ENCODE measurements around the gene CHIT1.

CHIT1 gene

DNA sequence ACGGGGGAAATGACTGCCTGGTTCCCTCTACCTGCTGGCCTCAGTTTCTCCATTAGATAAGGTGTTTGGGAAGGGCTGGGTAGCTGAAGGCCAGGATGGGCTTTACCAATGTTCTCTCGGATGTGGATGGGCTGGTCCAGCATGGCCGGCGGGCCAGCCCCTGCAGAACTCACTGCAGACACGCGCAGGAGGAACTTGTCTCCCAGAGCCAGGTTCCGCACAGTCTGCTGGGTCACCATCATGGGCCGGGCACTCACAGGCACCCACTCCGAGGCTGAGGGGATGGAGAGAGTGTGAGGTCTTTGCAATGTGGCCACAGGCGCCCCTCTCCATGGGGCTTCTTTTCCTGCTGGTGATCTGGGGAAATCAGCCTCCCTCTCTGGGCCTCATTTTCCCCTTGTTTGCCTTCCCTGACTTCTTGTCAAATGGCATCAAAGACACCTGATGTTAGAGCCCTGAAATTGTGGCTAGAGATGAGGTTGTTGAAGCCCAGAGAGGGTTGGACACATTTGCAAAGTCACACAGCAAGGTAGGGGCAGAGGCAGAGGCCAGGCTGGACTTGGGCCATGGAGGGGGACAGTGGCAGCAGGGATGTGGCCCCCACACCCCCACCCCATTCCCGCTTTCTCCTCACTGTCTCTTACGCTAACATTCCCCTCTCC is 55.0 kb downstream of the CHIT1 start:
- DNase-seq (ENCODE audit: low spot score): no peak

DNA sequence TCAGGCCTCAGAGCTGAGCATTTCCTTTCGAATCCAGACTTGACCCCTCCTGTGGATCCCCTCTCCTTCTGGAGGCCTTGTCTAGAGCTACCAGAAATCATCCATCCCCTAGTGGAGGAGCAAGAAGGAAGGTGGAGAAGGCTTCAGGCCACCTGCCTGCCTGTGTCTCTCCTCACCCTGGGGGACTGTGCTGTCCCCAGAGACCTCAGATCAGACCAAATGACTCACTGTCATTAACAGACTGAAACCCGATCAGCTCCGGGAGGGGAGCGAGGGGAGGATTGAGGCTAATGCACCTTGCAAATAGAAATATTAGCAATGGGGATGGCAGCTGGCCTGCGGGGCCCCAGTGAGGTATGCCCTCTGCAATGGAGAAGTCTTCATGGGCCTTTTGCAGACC is 55.9 kb downstream of the CHIT1 start:
- DNase-seq (ENCODE audit: low spot score): no peak

DNA sequence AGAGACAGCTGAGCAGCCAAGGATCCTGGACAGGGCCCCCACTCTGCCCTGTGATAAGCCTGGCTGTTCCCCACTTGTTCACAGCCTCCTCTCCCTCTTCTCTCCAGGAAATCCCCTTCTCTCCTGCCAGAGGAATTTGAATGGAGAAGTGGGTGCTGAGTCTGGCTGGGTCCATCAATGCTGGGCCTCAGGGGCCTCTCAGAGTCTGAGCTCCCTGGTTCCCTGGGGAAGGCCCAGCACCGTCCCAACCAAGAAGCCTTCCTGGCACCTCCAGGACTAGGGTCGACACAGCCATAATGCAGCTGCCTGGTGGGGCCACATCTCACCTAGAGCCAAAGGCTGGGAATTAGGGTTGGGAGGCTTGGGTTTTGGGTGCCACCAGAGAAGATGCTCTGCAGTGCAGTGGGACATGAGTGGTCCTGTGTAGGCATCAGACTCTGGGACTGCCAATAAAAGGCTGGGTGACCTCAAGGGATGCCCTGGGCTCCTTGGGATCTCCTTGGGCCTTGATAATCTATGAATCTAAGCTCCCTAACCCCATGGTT is 56.4 kb downstream of the CHIT1 start:
- no peak for DNase-seq (ENCODE audit: low spot score)

DNA sequence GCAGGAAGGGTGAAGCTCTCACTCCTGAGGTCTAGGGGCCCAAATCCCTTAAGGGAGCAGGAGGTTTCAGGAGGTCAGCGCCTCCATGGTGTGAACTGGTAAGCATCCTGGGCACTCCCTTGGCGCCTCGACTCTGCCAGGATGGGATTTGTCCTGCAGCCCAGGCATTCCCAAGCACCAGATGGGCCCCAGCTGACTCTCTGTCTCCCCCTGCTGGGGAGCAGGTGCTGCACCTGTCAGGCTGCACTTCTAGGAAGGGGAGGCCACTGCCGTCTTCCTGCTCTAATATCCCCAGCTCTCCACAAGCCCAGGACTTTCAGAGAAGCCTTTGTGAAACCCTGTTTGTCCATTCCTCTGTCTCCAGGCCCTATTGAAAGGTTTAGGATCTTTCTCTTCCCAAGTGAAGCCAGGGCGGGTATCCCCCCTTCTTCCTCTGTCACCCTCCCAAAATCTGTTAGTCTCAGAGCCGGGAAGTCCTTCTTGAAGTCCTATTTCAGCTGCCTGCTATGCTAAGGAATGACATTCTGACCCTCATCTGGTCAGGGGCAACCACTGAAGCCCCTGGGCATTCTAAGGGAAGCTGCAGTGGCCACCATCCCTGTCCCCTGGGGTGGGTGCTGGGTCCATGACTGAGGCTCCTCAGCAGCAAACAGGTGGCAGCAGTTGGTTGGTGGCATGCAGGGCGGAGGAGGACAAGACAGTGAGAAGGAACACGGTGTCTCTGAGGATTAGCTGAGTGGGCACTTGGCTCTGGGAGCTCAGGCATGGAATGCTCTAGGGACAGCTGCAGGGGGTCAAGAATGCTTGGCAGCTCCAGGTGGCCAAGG is 57.1 kb downstream of the CHIT1 start:
- DNase-seq (ENCODE audit: low spot score): no peak

DNA sequence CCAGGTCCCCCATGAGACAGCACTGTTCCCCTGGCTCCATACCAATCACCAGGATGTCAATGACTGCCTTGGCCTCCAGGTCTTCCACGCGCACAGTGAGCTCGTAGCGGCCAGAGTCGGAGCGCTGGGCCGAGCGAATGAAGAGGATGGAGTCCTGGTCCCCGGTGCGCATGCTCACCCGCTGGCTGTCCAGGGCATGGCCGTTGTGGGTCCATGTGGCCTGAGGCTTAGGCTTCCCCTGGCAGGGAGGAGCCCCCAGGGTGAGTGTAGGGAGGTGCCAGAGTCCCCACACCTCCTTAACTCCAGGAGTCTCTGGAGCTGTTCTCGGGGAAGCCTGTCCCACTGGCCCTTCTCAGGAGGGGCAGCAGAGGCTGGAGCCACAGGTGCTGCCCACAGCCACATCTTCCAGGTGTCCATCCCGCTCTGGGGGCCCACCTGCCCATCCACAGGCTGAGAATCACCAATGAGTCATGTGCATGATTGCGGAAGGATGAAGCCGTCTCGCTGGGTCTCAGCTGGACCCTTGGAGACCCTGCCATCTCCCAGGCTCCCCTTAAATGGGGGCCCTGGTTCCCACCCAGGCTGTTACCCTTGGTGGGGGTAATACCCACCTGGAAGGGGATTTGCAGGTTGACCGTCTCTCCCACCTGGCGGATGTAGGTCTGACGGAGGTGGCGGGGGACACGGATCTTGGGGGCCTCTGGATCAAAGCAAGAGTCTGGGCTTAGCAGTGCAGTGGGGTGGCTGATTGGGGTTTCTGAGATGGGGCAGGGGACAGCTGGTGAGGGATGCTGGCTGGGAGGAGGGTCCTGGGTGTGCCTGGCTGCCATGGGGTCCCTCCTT is 57.9 kb downstream of the CHIT1 start:
- DNase-seq (ENCODE audit: low spot score): no peak

DNA sequence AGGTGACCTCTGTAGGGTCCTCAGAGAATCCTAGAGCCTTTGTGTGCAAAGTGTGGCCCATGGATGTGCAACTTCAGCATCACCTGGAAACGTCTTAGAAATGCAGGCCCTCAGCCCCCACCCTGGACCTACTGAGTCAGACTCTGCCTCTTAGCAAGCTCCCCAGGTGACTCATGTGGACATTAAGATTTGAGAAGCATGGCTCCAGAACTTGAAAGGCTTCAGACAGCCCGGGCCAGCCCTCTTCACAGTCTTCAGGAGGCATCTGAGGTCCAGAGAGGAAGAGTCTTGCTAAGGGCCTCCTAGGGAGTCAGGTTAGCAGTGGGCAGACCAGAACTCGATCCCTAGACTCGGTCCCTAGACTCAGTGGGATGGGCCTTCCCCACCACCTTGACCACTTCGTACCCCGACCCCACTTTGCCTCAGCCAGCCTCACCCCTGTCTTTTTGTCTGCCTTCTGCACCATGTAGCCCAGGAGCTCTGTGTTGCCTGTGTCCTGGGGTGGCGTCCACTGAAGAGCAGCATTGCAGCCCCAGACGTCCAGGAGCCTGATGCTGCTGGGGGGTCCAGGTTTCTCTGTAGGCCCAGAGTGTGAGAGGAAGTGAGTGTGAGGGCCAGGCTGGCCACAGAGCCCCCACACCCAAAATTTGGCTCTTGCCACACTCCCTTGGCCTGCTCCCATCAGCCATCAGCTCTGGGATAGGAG is 58.7 kb downstream of the CHIT1 start:
- no peak for DNase-seq (ENCODE audit: low spot score)

DNA sequence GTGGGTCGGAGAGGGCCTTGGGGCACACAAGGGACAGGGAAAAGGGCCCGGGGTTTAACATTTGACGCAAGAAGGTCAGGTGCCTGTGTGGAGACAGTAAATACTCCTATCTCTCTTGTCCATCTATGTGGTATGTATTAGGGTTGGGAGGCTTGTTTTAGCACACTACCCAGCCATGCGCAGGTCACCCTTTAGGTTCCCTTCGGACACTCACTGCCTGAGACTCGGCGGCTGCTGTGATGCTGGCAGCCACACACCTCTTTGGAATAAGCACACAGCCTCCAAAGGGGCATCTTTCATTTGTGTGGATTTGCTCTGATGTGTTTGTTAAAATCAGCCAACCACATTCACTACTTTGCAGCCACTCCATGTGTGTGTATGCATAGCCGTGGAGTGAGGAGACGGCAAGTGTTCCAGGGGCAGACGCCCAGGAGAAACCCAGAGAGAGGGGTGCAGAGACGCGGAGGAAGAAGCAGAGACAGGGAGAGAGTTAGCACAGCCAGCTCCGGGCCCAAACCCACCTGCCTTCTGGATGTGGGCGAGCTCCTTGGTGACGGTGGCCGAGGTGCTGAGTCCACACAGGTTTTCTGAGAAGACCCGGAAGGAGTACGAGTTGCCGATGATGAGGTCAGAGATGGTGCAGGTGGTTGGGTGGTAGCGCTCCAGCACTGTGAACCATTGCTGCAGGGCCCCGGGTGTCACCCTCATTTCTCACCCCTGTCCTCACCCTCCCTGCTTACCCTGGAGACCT is 59.5 kb downstream of the CHIT1 start:
- DNase-seq (ENCODE audit: low spot score): no peak

DNA sequence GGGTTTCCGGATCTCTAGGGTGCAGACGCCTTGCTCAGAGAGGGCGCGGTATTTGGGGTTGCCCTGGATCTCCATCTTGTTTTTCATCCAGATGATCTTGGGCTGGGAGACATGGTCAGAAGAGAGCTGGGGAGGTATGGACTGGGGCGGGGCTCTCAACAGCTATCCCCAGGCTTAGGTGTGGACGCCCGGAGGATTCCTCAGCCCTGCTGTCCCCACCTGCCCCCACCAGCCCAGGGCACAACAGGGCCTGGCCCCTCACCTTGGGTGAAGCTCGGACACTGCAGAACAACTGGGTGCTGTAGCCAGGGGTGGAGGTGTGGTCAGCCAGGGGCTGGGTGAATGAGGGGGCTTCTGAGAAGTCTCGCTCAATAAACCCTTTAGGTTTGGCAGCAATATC is 60.5 kb downstream of the CHIT1 start:
- no peak for DNase-seq (ENCODE audit: low spot score)

DNA sequence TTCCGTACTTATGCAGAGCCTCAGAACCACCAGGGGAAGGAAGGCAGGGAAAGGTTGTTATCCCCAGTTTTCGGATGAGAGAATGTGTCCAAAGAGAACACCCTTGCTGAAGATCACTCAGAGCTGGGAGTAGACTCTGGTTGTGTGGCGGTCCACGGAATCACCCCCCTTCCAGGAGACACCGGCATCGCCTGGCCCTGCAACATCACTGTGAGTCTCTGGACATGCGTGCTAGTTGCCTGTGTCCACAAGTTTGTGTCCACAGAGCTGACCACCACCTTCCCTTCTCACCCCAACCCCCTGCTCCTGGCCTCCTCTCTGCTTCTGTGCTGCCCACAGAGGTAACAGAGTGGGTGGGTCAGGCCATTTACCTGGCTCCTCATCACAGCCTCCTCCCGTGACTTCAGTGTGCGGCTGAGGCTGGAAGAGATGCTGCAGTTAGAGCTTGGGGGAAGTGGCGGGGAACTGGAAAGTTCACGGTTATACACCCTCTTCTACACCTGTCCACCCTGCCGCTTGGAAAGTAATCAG is 61.2 kb downstream of the CHIT1 start:
- DNase-seq (ENCODE audit: low spot score): no peak

DNA sequence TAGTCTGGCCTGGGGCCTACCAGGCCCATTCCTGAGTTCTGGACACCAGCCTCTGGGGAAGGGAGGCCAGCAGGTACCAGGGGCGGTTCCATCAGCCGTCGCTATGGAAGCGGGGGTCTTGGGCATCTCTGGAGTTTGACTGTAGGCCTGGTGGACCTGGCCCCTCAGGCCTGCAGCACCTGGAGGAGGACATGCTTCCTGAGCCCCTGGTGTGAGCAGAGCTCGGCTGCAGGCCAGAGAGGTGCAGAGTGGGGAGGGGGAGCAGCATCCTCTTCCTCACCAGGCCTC is 61.6 kb downstream of the CHIT1 start:
- no peak for DNase-seq (ENCODE audit: low spot score)

DNA sequence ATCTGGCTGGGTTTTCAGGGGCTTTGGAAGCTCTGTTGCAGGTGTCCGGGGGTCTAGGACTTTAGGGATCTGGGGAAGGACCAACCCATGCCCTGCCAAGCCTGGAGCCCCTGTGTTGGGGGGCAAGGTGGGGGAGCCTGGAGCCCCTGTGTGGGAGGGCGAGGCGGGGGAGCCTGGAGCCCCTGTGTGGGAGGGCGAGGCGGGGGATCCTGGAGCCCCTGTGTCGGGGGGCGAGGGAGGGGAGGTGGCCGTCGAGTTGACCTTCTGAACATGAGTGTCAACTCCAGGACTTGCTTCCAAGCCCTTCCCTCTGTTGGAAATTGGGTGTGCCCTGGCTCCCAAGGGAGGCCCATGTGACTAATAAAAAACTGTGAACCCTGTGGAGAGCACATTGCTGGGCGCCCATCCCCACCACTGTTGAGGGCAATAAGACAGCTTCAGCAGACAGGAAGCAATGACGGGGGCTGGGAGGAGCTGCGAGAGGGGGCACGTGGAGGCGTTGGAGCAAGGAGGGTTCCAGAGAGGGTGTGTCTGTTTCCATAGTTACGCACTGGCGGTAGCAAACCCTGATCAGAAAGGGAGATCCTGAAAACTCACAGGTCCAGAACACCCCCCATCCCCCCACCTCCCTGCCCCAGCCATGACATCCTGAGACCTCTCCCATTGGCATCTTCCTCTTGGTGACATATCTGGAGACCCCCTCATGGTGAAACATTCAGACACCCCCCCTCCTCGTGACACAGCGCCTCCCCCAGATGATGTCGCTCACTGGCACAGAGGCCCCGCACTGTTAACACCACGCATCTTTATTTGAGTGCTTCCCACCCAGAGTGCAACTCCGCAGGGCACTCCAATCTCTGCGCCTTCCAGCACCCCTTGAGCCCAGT is 62.2 kb downstream of the CHIT1 start:
- peak; percentile 70 for DNase-seq (ENCODE audit: low spot score)

DNA sequence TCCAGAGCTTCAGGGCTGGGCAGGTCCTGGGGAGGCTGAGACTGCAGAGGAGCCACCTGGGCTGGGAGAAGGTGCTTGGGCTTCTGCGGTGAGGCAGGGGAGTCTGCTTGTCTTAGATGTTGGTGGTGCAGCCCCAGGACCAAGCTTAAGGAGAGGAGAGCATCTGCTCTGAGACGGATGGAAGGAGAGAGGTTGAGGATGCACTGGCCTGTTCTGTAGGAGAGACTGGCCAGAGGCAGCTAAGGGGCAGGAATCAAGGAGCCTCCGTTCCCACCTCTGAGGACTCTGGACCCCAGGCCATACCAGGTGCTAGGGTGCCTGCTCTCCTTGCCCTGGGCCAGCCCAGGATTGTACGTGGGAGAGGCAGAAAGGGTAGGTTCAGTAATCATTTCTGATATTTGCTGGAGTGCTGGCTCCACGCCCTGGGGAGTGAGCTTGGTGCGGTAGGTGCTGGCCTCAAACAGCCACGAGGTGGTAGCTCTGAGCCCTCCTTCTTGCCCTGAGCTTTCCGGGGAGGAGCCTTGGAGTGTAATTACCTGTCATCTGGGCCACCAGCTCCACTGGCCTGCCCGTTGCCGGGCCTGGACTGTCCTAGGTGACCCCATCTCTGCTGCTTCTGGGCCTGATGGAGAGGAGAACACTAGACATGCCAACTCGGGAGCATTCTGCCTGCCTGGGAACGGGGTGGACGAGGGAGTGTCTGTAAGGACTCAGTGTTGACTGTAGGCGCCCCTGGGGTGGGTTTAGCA is 63.1 kb downstream of the CHIT1 start:
- no peak for DNase-seq (ENCODE audit: low spot score)
